Liver (tissue), 3 donors: ENCODE results near the gene SPEF1.
"Not testable (repeated sequence)": the region's sequence is repeated elsewhere in the genome, so short reads cannot be mapped to it uniquely, and the experiment has no call there.

Source experiments
- CTCF ChIP-seq: fragments of 150-350 bp; IDR thresholded peaks from 2 replicates; pipeline ENCODE4 v1.5.1; 2017; ENCODE audit warnings: improper control_type of control experiment, low read depth, low read length; ENCODE audit not compliant: missing input control
- GABPA ChIP-seq, 2 donors: IDR thresholded peaks in 1 of 2; conservative IDR thresholded peaks in 1 of 2; 2 replicates each; pipeline ENCODE4 v1.6.1; 2016; ENCODE audit warnings: antibody characterized with exemption in 2 of 2, mild to moderate bottlenecking in 1 of 2, moderate library complexity in 1 of 2
- RAD21 ChIP-seq, 2 donors: IDR thresholded peaks; 2 replicates each; pipeline ENCODE4 v1.6.1; 2016; ENCODE audit warnings: antibody characterized with exemption in 2 of 2, mild to moderate bottlenecking in 2 of 2
- RXRA ChIP-seq, 2 donors: IDR thresholded peaks; 2 replicates each; pipeline ENCODE4 v1.6.1; 2017 to 2018; ENCODE audit warnings: antibody characterized with exemption in 2 of 2, mild to moderate bottlenecking in 1 of 2
- TAF1 ChIP-seq: conservative IDR thresholded peaks from 2 replicates; pipeline ENCODE4 v1.6.1; 2016; ENCODE audit warnings: antibody characterized with exemption, mild to moderate bottlenecking
- YY1 ChIP-seq: IDR thresholded peaks from 2 replicates; pipeline ENCODE4 v1.6.1; 2016; ENCODE audit warnings: antibody characterized with exemption, mild to moderate bottlenecking
- donor health status: healthy.
- donor health status: healthy.

- TF ChIP-seq CTCF; RXRA (IDR thresholded peaks at IDR 0.05); TAF1; RAD21 (IDR thresholded peaks at IDR 0.05); YY1; GABPA (IDR thresholded peaks at IDR 0.05 in 1 of 2, conservative IDR thresholded peaks at IDR 0.05 in 1 of 2): not testable (repeated sequence)
These were observed 8.0 kb upstream of the SPEF1 start for GRCh38 chr20:3789201-3789600.
